Inferior parietal cortex (tissue), 1 donor: ENCODE measurements around the gene BLNK.
A peak's percentile ranks its signal among the peaks of the same experiment; 100 is the strongest.

ENCODE experiments used
- DNase-seq: peaks from one replicate; pipeline ENCODE4 v3.0.0-alpha.2; 2016; ENCODE audit errors: extremely low spot score

BLNK gene

DNA sequence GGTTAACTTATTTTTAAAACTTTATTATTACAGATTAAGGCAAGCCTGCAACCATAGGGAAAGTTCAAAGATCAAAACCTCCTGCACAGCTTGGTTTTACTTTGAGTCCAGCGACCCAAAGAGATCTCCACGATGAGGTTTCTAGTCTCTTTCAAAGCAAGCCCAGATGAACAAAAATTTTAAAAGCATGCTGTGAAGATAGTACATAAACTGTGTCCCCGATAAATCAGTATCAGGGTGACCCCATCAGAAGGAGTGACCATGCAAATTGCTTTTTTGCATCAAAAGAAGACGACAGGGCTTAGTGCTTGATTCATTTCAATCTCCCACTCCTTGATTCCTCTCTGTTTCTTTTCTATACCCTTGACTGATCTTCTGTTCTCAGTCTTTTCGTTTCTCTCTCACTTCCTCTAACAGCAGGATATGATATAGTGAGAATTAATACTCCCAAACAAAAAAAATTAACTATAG lies 16.8 kb upstream of the BLNK start:
- DNase-seq, result no peak

DNA sequence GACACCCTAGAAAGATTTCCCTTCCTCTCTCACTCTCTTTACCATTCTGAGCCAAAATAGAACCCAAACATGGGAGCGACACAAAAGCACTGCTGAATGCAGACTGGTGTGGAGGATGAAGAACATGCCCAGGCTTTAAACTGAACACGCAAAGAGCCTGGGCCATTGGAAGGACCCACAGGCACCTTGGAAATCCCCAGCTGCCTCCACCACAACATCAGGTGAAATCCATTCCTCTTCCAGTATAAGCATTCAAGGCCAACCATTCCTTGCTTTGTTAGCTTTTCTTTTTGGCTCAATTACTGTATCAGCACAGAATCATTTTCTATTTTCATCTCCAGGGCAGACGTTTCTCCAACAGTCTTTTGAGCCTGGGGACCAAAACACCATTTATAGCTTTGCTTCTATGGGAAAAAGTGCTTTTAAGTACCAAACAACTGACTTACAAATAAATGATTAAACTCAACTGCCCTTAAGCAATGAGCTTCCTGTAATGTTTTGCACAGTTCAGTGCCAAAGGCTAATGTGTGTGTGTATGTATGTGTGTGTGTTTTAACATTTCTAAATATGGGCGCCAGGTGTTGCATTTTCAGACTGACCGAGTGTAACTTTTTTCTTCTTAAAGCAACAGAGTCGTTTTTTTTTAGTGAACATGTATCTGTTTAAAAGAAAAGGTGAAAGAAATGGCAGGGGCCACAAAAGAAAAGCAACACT lies 16.2 kb upstream of the BLNK start:
- no peak for DNase-seq

DNA sequence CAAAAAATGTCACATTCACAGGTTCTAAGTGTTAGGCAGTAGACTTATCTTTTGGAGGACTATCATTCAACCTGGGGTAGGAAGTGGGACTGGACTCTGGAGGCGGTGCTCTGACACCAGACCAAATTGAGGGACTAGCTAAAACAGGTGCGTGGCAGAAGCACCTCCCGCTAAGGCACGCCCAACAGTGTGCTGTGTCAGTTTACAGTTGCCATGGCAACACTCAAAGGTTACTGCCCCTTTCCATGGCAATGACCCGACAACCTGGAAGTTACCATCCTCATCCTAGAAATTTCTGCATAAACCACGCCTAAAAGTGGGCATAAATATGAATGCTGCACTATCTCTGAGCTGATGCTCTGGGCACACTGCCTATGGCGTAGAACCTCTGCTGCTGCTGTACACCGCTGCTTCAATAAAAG lies 14.0 kb upstream of the BLNK start:
- DNase-seq, result no peak

DNA sequence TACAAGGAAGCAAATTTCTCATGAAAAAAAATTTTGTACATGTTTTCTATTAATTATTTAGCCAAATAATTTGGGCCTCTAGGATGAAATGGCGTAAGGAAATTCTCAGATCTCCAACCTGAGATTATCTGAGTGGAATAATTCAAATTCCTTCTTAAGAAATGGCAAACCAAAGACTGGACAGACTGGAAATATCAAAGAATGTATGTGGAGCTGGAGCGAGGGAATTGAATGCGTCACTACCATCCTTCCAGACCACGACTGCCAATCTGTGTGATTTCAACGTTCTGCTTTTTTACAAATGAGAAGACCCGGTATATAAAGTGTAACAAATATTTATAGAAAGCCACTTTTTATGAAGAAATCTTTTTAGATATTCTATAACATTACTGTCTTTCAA lies 12.4 kb upstream of the BLNK start:
- DNase-seq, result no peak

DNA sequence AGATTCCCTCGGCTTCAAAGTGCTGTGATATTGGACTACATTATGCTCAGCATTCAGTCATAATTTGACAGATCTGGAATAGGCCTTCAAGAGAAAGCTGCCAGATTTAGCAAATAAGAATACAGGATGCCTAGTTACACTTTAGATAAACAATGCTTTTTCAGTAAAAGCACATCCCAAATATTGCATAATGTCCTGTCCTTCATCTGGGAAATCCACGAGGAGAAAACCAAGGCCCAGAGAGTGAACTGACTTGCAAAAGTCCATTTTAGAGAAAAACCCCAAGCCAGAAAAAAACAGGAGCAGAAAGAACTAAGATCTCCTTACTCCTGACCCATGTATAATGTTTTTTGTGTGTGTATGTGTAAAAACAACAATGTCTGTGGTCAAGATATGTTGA lies 12.0 kb upstream of the BLNK start:
- DNase-seq, result no peak

DNA sequence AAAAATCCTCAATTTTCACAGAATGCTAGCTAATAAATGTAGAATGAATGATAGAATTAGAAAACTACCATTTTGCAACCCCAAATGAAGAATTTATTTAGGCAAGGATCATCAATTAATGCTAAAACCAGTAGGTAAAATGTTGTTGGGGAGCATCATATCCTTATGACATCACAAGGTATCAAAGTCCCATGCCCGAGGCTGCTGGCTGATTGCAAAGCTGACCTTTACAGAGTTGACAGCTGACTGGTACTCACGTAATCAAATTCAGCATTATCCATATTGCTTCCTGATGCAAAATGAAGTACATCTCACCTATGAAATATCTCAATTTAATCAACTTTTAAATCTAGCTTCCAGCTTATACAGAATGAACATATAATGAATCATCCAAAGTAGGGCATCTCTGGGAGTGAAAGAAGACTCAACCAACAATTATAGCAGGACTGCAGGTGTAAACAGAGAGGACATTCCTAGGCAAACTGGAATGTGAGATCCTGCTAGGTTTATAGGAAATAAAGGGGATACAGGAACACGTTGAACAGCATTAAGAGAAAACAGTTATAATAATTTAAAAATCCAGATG lies 10.2 kb upstream of the BLNK start:
- no peak for DNase-seq

DNA sequence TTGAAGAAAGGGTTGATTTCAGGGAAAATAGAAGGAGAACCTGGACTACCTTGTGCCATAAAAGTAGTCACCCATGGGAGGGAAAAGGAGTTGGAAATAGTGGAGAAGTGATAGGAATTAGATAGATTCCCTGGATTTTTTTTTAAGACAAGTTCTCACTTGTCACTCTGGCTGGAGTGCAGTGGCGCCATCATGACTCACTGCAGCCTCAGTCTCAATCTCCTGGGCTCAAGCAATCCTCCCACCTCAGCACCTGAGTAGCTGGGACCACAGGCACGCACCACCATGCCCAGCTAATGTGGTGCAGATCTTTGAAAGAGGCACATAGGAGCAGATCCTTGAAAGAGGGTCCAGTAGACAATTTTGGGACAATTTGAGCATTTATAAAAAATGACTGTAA lies 9.5 kb upstream of the BLNK start:
- no peak for DNase-seq

DNA sequence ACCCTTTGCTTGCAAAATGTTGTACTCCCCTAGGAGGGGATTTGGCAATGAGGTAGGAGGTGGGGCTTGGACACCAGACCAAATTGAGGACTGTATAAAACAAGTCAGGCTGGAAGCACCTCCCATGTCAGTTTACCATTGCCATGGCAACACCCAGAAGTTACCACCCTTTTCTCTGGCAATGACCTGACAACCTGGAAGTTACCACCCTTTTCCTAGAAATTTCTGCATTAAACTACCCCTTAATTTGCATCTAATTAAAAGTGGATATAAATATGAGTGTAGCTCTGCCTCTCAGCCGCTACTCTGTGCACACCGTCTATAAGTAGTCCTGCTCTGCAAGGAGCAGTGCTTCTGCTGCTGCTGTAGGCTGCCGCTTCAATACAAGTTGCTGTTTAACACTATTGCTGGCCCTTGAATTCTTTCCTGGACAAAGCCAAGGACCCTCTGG lies 7.8 kb upstream of the BLNK start:
- DNase-seq, result no peak

DNA sequence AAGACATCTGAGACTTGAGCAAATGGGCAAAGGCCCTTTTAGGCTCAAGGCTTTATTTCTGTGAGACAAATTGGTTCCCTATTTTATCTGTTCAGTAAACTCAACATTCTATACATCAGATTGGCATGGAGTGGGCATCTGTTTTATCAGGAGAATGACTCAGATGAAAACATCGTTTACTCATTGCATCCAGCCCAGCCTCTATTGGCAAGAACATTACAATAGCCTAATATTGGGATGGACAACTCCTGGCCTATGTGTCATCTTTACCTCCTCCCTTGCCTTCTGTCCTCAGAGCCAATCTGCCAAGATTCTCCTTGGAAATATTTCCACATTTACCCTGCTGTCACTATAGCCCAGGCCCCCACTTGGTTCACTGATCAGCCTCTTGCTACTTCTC lies 5.5 kb upstream of the BLNK start:
- DNase-seq, result no peak

DNA sequence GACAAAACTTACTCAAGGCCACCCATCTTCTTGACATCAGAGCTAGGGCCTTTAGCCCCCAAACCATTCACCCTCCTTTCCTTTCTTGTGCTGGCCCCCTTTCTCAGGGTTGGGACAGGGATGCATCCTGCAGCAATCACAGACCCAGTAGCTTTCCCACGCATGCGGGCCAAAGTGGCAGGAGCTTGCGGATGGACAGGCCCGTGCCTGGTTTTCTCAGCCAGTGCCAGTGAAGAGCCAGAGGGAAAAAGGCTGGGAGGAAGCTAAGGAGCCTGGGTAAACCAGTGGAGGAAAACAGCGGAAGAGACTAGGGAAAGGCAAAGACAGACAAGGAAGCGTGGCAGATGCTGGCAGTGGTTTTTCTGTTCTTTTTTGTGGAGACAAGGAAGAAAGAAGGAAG lies 5.1 kb upstream of the BLNK start:
- no peak for DNase-seq

DNA sequence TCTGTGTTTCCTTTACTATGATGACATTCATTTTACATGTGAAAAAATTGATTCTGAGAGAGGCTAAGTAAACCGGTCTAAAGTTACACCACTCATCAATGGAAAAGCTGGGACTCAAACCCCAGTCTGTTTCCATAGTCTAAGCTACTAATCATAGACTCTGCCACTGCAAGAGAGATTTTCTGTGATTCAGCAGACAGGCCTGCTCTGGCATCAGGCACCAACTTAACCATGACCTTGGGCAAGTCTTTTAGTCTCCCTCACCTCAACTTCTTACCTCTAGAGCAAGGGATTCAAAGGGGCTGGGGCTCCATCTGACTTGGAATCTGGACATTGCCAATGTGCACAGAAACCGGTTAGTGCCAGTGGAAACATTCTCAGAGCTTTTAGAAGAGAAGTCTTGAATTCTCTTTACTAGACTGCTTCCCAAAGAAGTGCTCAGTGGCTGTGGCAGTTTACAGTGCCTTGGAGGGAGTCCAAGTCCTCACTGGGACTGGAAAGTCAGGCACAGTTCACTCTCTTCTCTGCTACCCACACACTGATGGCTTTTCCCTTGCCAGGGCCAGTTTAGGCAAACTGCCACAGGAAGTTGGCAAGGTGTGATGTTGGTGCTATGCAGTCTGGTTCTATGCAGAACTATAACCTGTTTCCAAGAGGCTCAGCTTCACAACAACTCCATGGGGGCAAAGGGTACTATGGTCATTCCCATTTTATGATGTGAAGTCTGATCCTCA lies 4.5 kb upstream of the BLNK start:
- DNase-seq, result peak; percentile 23

DNA sequence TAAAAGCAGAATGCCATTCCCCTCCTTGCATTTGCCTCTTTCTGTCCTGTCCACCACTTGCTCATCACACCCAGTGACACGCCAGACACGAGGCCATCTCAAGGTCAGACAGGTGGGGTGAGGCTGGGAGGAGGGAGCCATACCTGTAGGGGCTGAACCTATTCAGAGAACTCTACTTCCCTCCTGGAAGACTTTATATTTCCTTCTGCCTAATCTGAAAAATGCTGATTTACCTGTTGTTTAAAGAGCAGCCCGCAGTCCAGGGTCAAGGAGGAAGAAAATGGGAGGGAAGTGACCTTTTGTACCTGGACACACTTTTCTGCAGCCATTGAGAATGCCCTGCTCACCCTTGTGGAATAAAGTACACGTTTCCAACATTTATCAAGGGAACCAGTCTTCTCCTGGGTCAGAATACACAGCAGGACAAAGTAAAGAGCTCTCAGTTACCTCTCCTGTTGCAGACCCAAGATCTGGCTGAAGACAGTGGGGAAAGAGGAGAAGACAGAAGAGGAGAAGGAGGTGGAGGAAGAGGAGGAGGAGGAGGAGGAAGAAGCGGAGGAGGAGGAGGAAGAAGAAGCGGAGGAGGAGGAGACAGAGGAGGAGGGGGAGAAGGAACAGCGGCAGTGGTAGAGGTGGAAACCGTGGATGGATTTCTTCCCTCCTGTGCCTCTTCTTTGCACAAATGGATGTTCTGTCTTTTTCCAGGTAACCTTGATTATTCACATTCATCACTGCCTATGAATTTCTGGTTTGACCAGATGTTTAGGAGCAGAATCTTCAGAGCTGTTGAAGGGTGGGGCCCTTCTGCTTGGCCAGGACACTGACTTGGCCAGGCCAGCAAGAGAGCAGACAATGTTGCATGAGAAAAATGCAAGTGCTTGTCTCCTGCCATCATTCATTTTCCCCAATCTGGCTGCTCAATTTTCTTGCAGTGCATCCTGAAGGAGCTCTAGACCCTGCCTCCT lies 1.2 kb upstream of the BLNK start:
- no peak for DNase-seq

DNA sequence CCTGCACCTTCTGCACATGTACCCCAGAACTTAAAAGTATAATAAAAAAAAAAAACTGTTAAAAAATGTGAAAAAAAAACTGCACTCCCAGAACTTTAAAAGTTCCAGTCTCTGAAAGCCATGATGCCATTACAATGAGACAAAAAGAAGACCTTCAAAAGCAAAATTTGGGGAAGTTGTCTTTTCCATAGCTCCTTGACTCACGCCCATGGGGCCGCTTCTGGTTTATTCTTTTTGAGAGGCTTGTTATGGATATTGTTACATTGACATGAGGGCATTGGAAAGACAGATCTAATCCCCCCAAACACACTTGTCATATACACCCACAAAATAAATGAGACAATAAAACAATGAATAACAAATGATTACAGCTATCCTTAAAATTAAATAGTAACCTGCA lies 798 bp downstream of the BLNK start:
- no peak for DNase-seq

DNA sequence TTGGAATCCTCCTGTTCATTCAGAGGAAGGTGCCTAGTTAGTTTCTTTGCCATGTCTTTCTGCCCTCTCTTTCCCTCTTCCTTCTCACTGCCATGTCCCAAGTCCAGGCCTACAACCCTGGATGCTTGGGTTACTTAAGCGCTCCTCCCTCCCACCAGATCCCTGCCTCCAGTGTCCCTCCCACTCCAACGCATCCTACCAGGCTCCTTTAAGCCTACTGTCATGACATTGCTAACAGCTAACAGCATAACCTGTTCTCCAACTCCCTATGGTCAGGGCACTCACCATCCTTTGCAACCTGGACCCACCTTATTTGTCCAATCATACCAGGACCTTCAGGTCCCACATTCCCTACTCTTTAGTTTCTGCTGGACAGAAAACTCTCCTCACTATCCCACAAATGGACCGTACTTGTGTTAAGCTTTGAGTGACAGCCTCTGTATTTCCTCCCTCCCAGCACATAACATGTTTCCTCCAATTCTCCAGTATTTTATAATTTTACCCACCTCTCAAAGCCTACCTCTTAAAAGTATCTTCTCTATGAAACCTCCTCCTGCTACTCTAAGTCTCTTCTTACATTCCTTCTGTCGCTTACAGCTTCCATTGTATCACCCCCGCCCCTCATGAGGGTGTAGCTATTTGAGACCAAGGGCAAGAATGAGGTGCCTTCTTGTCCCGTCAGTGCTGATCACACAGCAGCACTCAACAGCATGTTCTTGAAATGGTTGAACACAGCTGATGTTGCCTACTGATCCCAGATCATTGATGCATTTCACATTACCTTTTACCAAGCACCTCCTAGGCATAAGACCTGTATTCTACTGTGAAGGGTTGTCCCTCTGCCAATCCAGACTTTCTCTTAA lies 1.7 kb downstream of the BLNK start:
- DNase-seq, result no peak

DNA sequence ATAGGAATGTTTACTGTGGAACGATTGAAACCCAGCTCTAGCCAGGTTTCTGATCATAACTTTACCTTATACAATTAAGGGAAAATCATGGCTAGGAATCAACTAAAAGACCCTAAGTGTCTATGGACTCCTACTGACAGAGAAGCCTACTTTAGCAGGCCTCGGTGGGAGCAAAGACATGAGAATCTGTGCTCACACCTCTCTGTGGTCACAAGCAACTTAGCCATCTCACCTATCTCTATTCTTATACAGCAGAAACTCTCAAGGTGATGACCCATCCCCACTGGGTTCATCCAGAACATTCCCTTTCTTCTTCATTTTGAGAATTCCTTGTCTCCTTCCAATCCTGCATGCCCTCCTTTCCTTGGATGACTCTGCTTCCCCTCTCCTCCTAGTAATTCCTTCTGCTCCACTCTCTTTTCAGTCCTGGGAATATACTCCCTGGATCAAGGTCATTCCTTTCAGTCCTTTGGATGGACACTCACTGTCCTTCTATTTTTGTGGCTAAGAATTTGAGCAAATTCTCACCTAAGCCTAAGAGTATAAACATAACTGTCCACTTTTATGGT lies 2.9 kb downstream of the BLNK start:
- DNase-seq, result no peak

DNA sequence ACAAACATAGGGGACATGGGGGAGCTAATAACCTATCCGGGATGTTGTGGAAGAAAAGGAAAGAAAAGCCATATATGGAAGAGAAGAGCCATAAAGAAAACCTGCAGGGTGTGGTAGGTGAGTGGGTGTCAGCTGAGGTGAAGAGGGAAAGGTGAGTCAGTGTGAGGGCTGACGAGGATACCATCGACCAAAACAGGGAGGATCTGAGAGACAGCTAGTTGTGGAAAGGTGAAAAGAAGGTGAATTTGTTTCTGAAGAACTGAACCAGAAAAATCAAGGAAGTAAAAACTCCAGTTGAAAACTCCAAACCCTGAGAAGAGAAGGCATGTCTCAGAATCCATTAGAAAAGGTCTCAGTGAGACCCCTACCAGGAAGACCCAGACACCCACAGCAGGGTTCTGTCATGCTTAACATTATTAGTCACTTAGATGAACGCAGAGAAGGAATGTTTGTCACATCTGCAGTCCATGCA lies 4.1 kb downstream of the BLNK start:
- DNase-seq, result no peak

DNA sequence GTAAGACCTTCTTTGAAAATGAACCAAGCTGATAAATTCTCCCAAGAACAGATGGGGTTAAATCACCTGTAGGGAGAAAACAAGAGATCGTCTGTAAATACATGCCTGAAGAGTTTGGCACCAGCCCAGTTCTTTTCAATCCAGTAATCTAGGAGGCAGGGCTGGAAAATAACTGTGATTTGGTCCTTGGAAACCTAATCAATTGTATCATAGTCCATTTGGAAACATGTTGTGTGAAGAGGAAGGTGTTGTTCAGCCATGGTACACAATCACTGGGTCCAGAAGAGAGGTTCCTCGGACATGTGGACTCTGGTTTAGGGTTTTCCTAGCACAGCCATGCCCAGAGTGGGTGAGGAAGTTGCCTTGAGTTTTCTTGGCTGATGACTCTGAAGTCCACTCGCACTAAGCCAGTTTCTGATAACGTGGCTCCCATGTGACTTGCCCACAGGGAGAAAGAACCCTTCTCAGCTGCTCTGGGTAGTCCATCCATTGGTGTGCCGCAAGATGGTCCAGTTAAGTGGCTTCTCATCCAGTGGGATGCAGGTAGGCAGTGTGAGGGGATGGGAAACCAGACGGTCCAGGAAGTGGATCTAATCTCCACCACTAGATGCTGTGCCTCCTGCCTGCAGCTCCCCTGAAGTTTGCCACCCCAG lies 5.1 kb downstream of the BLNK start:
- no peak for DNase-seq

DNA sequence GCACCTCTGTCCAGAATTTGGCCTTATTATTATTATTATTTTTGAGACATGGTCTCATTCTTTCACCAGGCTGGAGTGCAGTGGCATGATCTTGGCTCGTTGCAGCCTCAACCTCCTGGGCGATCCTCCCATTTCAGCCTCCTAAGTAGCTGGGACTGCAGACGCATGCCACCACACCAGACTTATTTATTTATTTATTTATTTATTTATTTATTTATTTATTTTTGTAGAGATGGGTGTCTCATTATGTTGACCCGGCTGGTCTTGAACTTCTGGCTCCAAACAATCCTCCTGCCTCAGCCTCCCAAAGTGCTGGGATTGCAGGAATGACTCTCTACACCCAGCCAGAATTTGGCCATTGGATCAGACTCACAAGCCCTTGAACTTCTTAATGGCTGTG lies 6.4 kb downstream of the BLNK start:
- no peak for DNase-seq

DNA sequence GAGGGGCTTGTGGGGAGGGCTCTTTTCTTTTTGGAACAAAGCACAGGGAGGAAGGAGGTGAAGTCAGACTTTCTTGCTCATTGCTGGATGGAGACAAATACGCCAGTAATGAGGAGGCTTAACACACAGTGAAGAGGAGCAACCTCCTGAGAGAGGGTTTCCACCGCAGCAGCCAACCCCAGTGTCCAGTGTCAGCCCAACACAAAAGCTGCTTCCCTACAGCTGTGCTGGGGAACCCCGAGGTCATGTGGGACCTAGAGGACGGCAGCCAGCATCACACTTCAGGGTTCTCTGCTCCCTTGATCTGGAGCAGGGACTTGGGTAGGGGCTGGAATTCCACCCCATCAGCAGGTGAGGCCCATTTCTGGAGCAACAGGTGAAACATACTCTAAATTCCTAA lies 7.7 kb downstream of the BLNK start:
- no peak for DNase-seq

DNA sequence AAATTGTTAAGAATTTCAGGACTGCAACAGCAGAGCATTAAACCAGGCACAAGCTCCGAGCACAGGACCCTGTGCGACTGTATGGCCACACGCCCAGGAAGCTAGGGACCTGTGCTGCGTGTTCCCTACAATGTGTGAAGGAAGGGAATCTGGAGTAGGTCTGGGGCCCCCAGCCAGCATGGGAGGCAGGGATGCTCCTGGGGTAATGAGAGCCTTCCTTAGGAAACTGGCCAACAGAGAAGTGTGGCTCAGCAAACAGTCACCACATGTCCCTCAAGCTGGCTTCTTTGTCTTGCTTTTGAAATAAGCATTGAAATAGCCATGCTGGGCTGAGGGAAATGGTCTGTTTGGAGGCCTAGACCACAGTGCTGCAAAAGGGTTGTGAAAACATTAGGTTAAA lies 8.2 kb downstream of the BLNK start:
- DNase-seq, result no peak
